HG03060 (cell line): Measurements from ENCODE around the gene TGFB3.
"Not testable (repeated sequence)": the region's sequence is repeated elsewhere in the genome, so short reads cannot be mapped to it uniquely, and the experiment has no call there.

Experiments
- ATAC-seq: cut with Tn5 transposase; IDR thresholded peaks from one replicate; pipeline ENCODE4 v1.9.1; 2021; ENCODE audit warnings: low read depth, moderate number of reproducible peaks; ENCODE audit not compliant: unreplicated experiment

TGFB3 gene

DNA sequence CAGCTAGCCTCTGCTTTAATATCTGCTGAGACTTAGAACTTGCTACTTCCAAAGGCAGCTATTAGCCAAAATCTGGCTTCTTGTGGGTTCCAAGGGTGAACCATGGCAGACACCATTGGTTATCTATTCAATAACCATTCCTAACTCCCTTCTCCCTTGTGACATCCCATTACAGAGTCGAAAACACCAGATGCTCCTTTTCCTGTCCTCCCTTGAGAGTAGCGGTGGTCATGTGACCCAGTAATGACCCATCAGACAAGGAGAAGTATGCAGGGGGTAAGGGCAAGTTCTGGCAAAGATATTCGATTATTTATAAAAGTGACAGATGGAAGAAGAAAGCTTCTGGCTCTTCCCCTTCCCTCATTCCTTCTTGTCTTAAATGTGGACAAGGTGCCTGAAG, 20.1 kb downstream of the TGFB3 start:
- no peak for ATAC-seq

- ATAC-seq = no peak
These were observed 21.6 kb downstream of the TGFB3 start for GRCh38 chr14:75960231-75960630.

DNA sequence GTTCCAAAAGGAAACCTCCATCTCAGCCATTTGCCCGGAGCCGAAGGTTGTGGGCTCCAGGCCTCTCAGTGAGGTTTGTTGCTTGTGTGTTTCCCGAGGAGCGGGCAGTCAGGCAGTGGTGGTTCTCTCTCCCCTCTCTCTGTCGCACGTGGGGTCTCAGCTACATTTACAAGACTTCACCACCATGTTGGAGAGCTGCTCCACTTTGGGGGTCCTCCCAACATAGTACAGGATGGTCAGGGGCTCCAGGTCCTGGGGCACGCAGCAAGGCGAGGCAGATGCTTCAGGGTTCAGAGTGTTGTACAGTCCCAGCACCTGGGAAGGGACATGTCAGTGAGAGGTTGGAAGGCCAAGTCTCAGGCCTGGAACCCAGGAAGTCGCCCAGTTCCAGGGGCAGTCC, 22.8 kb downstream of the TGFB3 start:
- no peak for ATAC-seq

DNA sequence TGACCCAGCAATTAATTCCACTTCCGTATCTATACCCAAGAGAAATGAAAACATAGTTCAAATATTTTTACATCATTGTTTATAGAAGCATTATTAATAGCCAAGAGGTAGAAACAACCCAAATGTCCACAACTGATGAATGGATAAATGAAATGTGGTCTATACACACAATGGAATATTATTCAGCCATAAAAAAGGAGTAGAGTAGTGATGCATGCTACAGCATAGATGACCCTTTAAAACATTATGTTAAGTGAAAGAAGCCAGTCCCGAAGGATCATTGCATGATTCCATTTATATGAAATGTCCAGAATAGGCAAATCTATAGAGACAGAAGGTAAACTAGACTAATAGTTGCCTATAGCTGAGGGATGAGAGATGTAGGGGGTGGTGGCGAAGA, 29.3 kb downstream of the TGFB3 start:
- ATAC-seq = no peak

GRCh38 chr14:75946785-75947184, 35.0 kb downstream of the TGFB3 start:
- no peak for ATAC-seq

DNA sequence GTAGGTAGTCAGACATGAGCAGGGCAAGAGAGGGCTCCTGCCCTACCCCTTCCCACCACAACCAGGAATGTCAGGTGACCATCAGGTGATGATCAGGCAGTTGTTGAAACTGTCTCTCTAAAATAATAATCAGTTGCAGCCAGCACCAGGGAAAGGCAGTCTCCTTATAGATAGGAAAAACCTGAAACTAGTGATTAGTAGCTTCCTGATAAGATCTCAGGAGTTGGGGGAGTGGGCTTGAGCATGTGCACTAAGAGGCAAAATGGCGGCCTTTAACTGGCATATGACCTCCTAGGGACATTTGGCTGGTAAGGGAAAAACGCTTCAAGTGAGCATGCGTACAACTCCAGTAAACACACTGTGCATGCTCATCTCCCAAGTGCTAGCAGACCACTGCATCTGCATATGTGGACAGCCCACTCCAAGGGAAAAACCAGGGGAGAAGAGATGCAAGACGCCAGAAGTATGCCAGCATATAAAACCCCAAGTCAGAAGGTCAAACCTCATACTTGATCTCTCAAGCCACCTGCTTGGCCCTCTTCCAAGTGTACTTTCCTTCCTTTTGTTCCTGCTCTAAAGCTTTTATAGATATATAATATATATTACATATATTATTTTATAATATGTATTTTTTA, 37.1 kb downstream of the TGFB3 start:
- no peak for ATAC-seq

DNA sequence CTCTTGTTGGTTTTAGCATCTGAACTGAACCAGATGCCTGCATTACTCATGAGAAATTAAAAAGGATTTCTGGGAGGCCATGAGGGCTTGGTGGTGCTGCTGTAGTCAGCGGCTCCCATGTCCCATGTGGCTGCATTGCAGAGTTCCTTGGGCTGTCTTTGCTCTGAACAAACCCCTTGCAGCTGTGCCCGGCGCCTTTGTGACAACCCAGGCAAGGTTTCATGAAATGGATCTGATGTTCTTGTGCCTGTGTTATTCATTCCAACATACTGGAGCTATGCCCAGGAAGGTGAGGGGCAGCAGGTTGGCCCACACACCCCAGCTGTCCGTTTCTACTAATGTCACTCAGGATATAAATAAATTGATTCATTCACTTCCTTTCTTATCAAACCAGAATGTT, 40.8 kb downstream of the TGFB3 start:
- ATAC-seq = no peak

- ATAC-seq = no peak
These were observed 42.6 kb downstream of the TGFB3 start for GRCh38 chr14:75939200-75939599.

DNA sequence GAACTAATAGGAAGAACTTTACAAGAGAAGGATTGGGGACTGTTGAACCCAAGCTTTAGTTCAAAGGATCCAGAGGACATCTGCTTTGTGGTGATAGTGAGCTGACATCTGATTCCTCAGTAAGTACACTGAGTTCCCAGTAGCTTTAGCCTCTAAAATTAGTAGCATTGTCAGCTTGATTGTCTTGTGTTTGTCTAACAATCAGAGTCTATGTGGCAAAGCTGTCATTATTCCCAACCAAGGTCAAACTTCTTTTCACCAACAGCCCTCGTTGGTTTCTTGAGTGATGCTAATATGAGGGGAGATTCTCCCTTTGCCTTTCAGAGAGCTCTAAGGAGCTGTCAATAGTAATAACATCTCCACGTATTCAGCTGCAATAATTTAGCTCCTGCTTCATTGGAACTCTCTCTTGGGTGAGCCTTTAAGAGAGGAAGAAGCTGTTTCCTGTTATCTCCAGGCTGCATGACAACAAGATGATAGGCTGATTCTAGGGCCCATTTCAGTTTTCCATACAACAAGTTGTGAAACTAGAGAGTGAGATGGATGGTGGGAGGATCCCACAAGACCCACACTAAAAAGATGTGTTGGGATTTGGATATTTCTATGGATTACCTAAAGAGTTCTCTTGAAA, 46.7 kb downstream of the TGFB3 start:
- ATAC-seq = no peak

GRCh38 chr14:75933712-75934296, 48.0 kb downstream of the TGFB3 start:
- ATAC-seq = no peak

GRCh38 chr14:75928690-75929181, 53.1 kb downstream of the TGFB3 start:
- no peak for ATAC-seq

GRCh38 chr14:75927564-75928087, 54.2 kb downstream of the TGFB3 start:
- ATAC-seq = no peak

- ATAC-seq = no peak
These were observed 55.2 kb downstream of the TGFB3 start for GRCh38 chr14:75926431-75927115.

DNA sequence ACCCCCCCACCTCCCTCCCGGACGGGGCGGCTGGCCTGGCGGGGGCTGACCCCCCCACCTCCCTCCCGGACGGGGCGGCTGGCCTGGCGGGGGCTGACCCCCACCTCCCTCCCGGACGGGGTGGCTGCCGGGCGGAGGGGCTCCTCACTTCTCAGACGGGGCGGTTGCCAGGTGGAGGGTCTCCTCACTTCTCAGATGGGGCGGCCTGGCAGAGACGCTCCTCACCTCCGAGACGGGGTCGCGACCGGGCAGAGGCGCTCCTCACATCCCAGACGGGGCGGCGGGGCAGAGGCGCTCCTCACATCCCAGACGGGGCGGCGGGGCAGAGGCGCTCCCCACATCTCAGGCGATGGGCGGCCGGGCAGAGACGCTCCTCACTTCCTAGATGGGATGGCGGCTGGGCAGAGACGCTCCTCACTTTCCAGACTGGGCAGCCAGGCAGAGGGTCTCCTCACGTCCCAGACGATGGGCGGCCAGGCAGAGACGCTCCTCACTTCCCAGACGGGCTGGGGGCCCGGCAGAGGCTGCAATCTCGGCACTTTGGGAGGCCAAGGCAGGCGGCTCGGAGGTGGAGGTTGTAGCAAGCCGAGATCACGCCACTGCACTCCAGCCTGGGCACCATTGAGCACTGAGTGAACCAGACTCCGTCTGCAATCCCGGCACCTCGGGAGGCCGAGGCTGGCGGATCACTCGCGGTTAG, 56.5 kb downstream of the TGFB3 start:
- ATAC-seq = not testable (repeated sequence)

DNA sequence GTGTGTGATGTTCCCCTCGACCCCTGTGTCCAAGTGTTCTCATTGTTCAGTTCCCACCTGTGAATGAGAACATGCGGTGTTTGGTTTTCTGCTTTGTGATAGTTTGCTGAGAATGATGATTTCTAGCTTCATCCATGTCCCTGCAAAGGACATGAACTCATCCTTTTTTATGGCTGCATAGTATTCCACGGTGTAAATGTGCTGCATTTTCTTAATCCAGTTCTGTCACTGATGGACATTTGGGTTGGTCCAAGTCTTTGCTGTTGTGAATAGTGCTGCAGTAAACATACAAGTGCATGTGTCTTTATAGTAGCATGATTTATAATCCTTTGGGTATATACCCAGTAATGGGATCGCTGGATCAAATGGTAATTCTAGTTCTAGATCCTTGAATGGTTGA, 61.4 kb downstream of the TGFB3 start:
- not testable (repeated sequence) for ATAC-seq

DNA sequence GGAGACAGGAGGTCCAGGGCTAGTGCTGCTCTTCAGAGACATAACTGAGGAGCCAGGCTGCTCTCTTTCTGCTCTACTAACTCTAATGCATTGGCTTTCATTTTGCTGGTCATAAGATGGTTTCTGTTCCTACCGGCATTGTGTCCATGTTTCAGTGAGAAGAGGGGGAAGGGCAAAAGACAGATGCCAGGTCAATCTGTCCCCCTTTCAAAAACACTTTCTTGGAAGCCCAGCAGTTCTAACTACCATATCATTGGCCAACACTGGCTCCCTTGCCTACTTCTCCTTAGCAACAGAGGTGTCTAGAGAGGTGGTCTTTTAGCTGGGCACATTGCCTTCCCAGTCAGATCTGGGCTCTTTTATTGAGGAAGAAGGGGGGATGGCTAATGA, 63.9 kb downstream of the TGFB3 start:
- no peak for ATAC-seq

DNA sequence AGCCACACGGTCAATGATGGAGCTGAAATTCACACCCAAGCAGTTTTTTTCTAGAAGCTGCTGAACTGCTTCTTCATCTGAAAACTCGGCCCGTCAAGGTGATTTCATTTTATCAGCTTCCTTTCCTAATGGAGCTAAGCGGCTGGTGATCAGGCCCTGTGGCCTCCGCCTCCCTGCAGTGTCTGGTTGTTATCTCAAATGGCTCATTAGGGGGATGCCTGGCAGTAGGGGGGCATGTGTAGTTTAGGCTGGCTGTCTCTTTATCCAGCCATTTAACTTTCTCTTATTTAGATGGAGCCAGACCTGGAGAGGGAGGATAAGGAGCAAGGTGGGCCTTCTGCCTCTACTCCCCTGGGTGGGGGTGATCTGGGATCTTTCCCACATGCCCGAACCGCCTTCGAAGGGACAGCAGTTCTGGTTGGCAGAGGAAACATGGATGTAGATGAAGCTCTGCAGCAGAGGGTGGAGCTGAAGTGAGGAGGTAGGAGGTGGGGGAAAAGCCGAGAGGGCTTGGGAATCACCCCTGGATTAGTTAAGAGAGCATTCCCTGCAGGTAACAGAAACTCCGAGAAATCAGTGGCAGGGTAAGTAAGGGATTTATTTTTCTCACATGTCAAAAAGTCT, 64.4 kb downstream of the TGFB3 start:
- ATAC-seq = no peak

- no peak for ATAC-seq
These were observed 66.8 kb downstream of the TGFB3 start for GRCh38 chr14:75915045-75915444.

DNA sequence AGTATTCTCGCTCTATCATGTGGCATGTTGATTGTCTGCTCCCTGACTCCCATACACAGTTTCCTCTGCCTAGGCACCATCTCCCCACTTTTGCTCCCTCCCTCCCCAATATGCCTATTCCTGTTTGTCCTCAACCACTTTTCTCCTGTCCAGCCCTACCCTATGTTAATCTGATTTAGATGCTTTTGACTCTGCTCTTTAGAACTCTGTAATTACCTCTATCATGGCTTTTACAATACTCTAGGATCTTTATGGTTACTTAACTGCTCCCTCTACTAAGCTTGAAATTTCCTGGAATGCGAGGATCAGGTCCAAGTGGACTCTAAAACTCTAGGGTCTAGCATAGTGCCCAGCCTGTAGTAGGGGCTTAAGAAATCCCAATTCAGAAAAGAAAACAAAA, 68.6 kb downstream of the TGFB3 start:
- ATAC-seq = no peak

DNA sequence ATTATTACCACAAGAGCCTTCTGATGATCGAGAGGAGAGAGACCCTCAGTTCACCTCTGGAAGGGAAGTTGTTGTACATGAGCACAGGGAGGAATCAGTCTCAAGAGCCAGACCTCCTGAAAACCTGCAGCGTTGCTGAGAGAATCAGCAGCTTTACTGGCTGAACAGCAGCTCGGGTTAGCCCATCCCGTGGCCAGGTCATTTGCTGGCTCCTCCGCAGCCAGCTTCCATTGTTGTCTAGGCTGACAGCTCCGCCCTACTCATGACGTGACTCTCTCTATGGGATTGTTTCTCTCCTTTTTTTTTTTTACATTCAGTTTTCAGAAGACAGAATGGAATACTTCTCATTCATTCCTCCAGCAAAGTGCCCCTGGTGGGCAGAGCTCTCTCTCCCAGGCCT, 69.9 kb downstream of the TGFB3 start:
- no peak for ATAC-seq
